Fibroblast of villous mesenchyme (primary cell): ENCODE data around the gene PRPF6. TPM values are rescaled to one million over a fixed set of nuclear protein-coding genes. Genes with fewer than 3 reads are reported as not detected.
"Not testable (repeated sequence)": the region's sequence is repeated elsewhere in the genome, so short reads cannot be mapped to it uniquely, and the experiment has no call there.

Experiments used
- DNase-seq: peaks from one replicate; pipeline ENCODE4 v3.0.0-alpha.2; 2010; ENCODE audit warnings: low read depth
- H3K4me3 ChIP-seq: 2 replicates; pipeline ENCODE4 v1.5.1; 2011; ENCODE audit warnings: low read depth, mild to moderate bottlenecking, low read length
- CTCF ChIP-seq: IDR thresholded peaks from 2 replicates; pipeline ENCODE4 v1.5.1; 2012; ENCODE audit warnings: low read depth, mild to moderate bottlenecking, low read length; ENCODE audit not compliant: insufficient read depth
- total RNA-seq: library from RNA; depleted of rRNA; stranded (reverse); fragments of >200 nt; gene quantifications from 2 replicates; pipeline ENCODE4 v1.2.3, GENCODE V29; 2012

Gene PRPF6
- total RNA-seq, 1 donor: 52.7 TPM

- no peak for DNase-seq
- TF ChIP-seq CTCF: no peak
- H3K4me3 ChIP-seq: no peak overlapping the region
These were observed 21.8 kb upstream of the PRPF6 start for GRCh38 chr20:63958964-63959698.

GRCh38 chr20:63959699-63960075 lies 21.2 kb upstream of the PRPF6 start:
- no peak for DNase-seq
- no peak for TF ChIP-seq CTCF
- no peak overlapping the region for H3K4me3 ChIP-seq

- not testable (repeated sequence) for DNase-seq, H3K4me3 ChIP-seq
These were observed 20.0 kb upstream of the PRPF6 start for GRCh38 chr20:63960654-63961621.

GRCh38 chr20:63961664-63962425 lies 19.1 kb upstream of the PRPF6 start:
- TF ChIP-seq CTCF: no peak
- DNase-seq: no peak
- H3K4me3 ChIP-seq: no peak overlapping the region

GRCh38 chr20:63962426-63963347 lies 18.2 kb upstream of the PRPF6 start:
- no peak overlapping the region for H3K4me3 ChIP-seq
- DNase-seq: no peak

DNA sequence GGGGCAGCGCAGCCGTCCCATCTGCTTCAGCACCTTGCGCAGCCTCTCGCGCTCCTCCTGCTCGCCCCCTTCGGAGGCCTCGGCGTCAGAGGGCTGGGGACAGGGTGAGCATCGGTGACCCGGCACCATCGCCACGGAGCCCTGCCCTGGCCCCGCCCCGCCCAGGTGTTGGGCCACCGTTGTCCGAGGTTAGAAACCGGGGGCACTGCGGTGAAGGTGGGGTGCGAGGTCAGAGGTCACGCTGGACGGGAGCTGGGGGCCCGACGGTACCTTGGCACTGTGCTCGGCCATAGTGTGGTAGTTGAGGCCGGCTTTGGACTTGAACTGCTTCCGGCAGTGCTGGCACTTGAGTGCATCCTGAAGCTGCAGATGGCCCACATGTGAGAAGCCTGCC lies 17.6 kb upstream of the PRPF6 start:
- TF ChIP-seq CTCF: no peak
- no peak for DNase-seq
- no peak overlapping the region for H3K4me3 ChIP-seq

More at GRCh38 chr20:63962426-63963347, 18.2 kb upstream of the PRPF6 start:
- TF ChIP-seq CTCF: no peak
